WERI-Rb-1 (cell line): ENCODE results near the gene DCTN3.
A peak's percentile ranks its signal among the peaks of the same experiment; 100 is the strongest.

Experiments
- DNase-seq: peaks from one replicate; pipeline ENCODE4 v3.0.0-alpha.2; 2020
- H3K27ac ChIP-seq: fragments of 250-450 bp; sonication (Bioruptor Pico); 2 replicates; pipeline ENCODE4 v1.5.1; 2020; ENCODE audit warnings: mild to moderate bottlenecking, moderate library complexity
- H3K27me3 ChIP-seq: fragments of 250-450 bp; sonication (Bioruptor Pico); 2 replicates; pipeline ENCODE4 v1.5.1; 2021; ENCODE audit warnings: mild to moderate bottlenecking, low read depth, moderate library complexity; ENCODE audit not compliant: insufficient read depth, severe bottlenecking
- H3K36me3 ChIP-seq: fragments of 250-450 bp; sonication (Bioruptor Pico); 2 replicates; pipeline ENCODE4 v1.5.1; 2020; ENCODE audit warnings: mild to moderate bottlenecking, moderate library complexity
- H3K4me3 ChIP-seq: 2 replicates; pipeline ENCODE4 v1.5.1; 2011; ENCODE audit warnings: low read depth, mild to moderate bottlenecking, control low read depth, low read length
- H3K9me3 ChIP-seq: fragments of 250-450 bp; sonication (Bioruptor Pico); 2 replicates; pipeline ENCODE4 v1.5.1; 2021; ENCODE audit warnings: mild to moderate bottlenecking, moderate library complexity; ENCODE audit not compliant: severe bottlenecking
- CTCF ChIP-seq: IDR thresholded peaks from 2 replicates; pipeline ENCODE4 v1.5.1; 2011; ENCODE audit warnings: low read depth, mild to moderate bottlenecking, control low read depth, inconsistent platforms, low read length

The DCTN3 gene

GRCh38 chr9:34654323-34655051 is 34.2 kb upstream of the DCTN3 start:
- H3K27me3 ChIP-seq, result no peaks in the 10 kb centered on the region
- no peak overlapping the region for H3K4me3 ChIP-seq
- TF ChIP-seq CTCF, result no peak
- peak; percentile 75 for DNase-seq
- H3K27ac ChIP-seq, result peak overlapping the region; percentile 81
- H3K9me3 ChIP-seq, result no peaks in the 10 kb centered on the region
- H3K36me3 ChIP-seq, result peaks cover 2% of the 10 kb centered on the region; the same call in 1 of the 2 replicates

GRCh38 chr9:34653151-34654072 is 33.1 kb upstream of the DCTN3 start:
- peak; percentile 66 for DNase-seq
- H3K27ac ChIP-seq, result peak overlapping the region; percentile 81

GRCh38 chr9:34652602-34653000 is 32.3 kb upstream of the DCTN3 start:
- no peak for TF ChIP-seq CTCF
- peaks cover 15% of the 10 kb centered on the region for H3K36me3 ChIP-seq
- H3K4me3 ChIP-seq, result peak overlapping the region; percentile 51
- no peaks in the 10 kb centered on the region for H3K27me3 ChIP-seq
- H3K27ac ChIP-seq, result peak overlapping the region; percentile 81
- no peaks in the 10 kb centered on the region for H3K9me3 ChIP-seq
- DNase-seq, result no peak

More at GRCh38 chr9:34653151-34654072, 33.1 kb upstream of the DCTN3 start:
- no peaks in the 10 kb centered on the region for H3K9me3 ChIP-seq
- no peak overlapping the region for H3K4me3 ChIP-seq
- H3K27me3 ChIP-seq, result no peaks in the 10 kb centered on the region
- peaks cover 13% of the 10 kb centered on the region for H3K36me3 ChIP-seq
- no peak for TF ChIP-seq CTCF

- H3K9me3 ChIP-seq, result no peaks in the 10 kb centered on the region
- H3K27ac ChIP-seq, result peak within 1 kb of the TSS; percentile 81
- H3K4me3 ChIP-seq, result peak within 1 kb of the TSS; percentile 51
- no peaks in the 10 kb centered on the region for H3K27me3 ChIP-seq
- no peak for TF ChIP-seq CTCF
- H3K36me3 ChIP-seq, result peaks cover 15% of the 10 kb centered on the region
- DNase-seq, result peak; percentile 91
Observed at GRCh38 chr9:34651876-34652601, 31.7 kb upstream of the DCTN3 start, which contains the start of gene IL11RA. Gene IL11RA, plus strand, starts transcription at chr9:34652185. Its CDS starts 3,033 bp downstream, at chr9:34655218.

GRCh38 chr9:34651321-34651720 is 31.0 kb upstream of the DCTN3 start:
- DNase-seq, result no peak
- Histone ChIP-seq H3K27me3 (no peaks in the 10 kb centered on the region), H3K9me3 (no peaks in the 10 kb centered on the region), H3K27ac (peak overlapping the region; percentile 81), H3K4me3 (peak overlapping the region; percentile 51), H3K36me3 (peaks cover 15% of the 10 kb centered on the region)
- no peak for TF ChIP-seq CTCF
